ENCODE measurements around the gene MEX3A.
"Not testable (repeated sequence)": the region's sequence is repeated elsewhere in the genome, so short reads cannot be mapped to it uniquely, and the experiment has no call there.

Gene MEX3A

GRCh38 chr1:156118177-156118868, 36.1 kb upstream of the MEX3A start:
- DNase-seq (ENCODE audit: low spot score), result peak; percentile 59

- DNase-seq (ENCODE audit: low spot score), result no peak
Measured at GRCh38 chr1:156117414-156118176, 35.3 kb upstream of the MEX3A start.

- DNase-seq (ENCODE audit: low spot score), result not testable (repeated sequence)
Measured at GRCh38 chr1:156116731-156117130, 34.5 kb upstream of the MEX3A start.

GRCh38 chr1:156115514-156116374, 33.5 kb upstream of the MEX3A start:
- DNase-seq (ENCODE audit: low spot score), result peak; percentile 69

- no peak for DNase-seq (ENCODE audit: low spot score)
Measured at GRCh38 chr1:156114919-156115513, 32.8 kb upstream of the MEX3A start.

- peak; percentile 93 for DNase-seq (ENCODE audit: low spot score)
Measured at GRCh38 chr1:156114101-156114918, 32.0 kb upstream of the MEX3A start, which contains the start of gene LMNA. Gene LMNA, plus strand, starts transcription at chr1:156114711. Its CDS starts 208 bp downstream, at chr1:156114919.

GRCh38 chr1:156113282-156113950, 31.2 kb upstream of the MEX3A start:
- no peak for DNase-seq (ENCODE audit: low spot score)

- DNase-seq (ENCODE audit: low spot score), result no peak
Measured at GRCh38 chr1:156112276-156113137, 30.2 kb upstream of the MEX3A start.

GRCh38 chr1:156111355-156111962, 29.2 kb upstream of the MEX3A start:
- DNase-seq (ENCODE audit: low spot score), result no peak

- no peak for DNase-seq (ENCODE audit: low spot score)
Measured at GRCh38 chr1:156110252-156110651, 28.0 kb upstream of the MEX3A start.

- DNase-seq (ENCODE audit: low spot score), result no peak
Measured at GRCh38 chr1:156108664-156109241, 26.5 kb upstream of the MEX3A start.

- no peak for DNase-seq (ENCODE audit: low spot score)
Measured at GRCh38 chr1:156108057-156108456, 25.8 kb upstream of the MEX3A start.

GRCh38 chr1:156106624-156107488, 24.6 kb upstream of the MEX3A start:
- DNase-seq (ENCODE audit: low spot score), result no peak

- DNase-seq (ENCODE audit: low spot score), result no peak
Measured at GRCh38 chr1:156104861-156105832, 22.9 kb upstream of the MEX3A start.

GRCh38 chr1:156104065-156104810, 22.0 kb upstream of the MEX3A start:
- peak; percentile 20 for DNase-seq (ENCODE audit: low spot score)

GRCh38 chr1:156103521-156103947, 21.3 kb upstream of the MEX3A start:
- DNase-seq (ENCODE audit: low spot score), result no peak
